ENCODE data around the gene HSF2. TPM values are rescaled to one million over a fixed set of nuclear protein-coding genes. Genes with fewer than 3 reads are reported as not detected.

The HSF2 gene
- total and polyA plus RNA-seq, 2 of the 13 experiments (the other 11 are each of a cell fraction or from before 2014, with no cell fraction given): 24.8 to 26.4 TPM

- TF ChIP-seq IRF1 (CRISPR knock-in tag; IDR thresholded peaks at IDR 0.05; ENCODE audit: low read depth) (peak; percentile 71; the same call in 1 of the 2 replicates), FOXK1 (CRISPR knock-in tag; IDR thresholded peaks at IDR 0.05; ENCODE audit: borderline replicate concordance, low read depth) (peak; percentile 97), ZBTB8A (CRISPR knock-in tag; IDR thresholded peaks at IDR 0.05; ENCODE audit: borderline replicate concordance, low read depth) (no peak), POGK (CRISPR knock-in tag; conservative IDR thresholded peaks at IDR 0.05) (0 out of 2 replicates have a peak, but pooled peaks have one; percentile 38), SMAD9 (CRISPR knock-in tag; IDR thresholded peaks at IDR 0.05) (0 out of 2 replicates have a peak, but pooled peaks have one; percentile 50), BORCS8-MEF2B (CRISPR knock-in tag; IDR thresholded peaks at IDR 0.05) (peak; percentile 81), MIER3 (CRISPR knock-in tag; IDR thresholded peaks at IDR 0.05; ENCODE audit: borderline replicate concordance) (peak; percentile 70; the same call in 1 of the 2 replicates), ZNF503 (CRISPR knock-in tag; IDR thresholded peaks at IDR 0.05) (peak; percentile 68), PLSCR1 (CRISPR knock-in tag; IDR thresholded peaks at IDR 0.05; ENCODE audit: borderline replicate concordance) (no peak), HNRNPUL1 (IDR thresholded peaks at IDR 0.05; ENCODE audit: low read depth, low read length) (no peak), NPAS2 (CRISPR knock-in tag; IDR thresholded peaks at IDR 0.05; ENCODE audit: borderline replicate concordance) (no peak), RARA (CRISPR knock-in tag; IDR thresholded peaks at IDR 0.05) (0 out of 2 replicates have a peak, but pooled peaks have one; percentile 9), ZNF292 (CRISPR knock-in tag; IDR thresholded peaks at IDR 0.05; ENCODE audit: borderline replicate concordance, low read depth) (peak; percentile 77; the same call in 1 of the 2 replicates), ZNF652 (CRISPR knock-in tag; IDR thresholded peaks at IDR 0.05; ENCODE audit: borderline replicate concordance, low read depth) (no peak), GLI4 (CRISPR knock-in tag; IDR thresholded peaks at IDR 0.05; ENCODE audit: borderline replicate concordance) (peak; percentile 63; the same call in 1 of the 2 replicates), FOSL2 (CRISPR knock-in tag; IDR thresholded peaks at IDR 0.05) (no peak), HES4 (CRISPR knock-in tag; IDR thresholded peaks at IDR 0.05; ENCODE audit: borderline replicate concordance) (no peak; the same call in 1 of the 2 replicates), SMARCC2 (IDR thresholded peaks at IDR 0.05) (no peak), ZFP62 (CRISPR knock-in tag; IDR thresholded peaks at IDR 0.05) (no peak), HNRNPL (IDR thresholded peaks at IDR 0.05; ENCODE audit: low read depth, low read length) (0 out of 2 replicates have a peak, but pooled peaks have one; percentile 36), SNAPC5 (CRISPR knock-in tag; IDR thresholded peaks at IDR 0.05; ENCODE audit: borderline replicate concordance) (0 out of 2 replicates have a peak, but pooled peaks have one; percentile 23), NFRKB (IDR thresholded peaks at IDR 0.05) (no peak), SETDB1 (CRISPR knock-in tag; IDR thresholded peaks at IDR 0.05; ENCODE audit: borderline replicate concordance) (no peak), NFE2L2 (IDR thresholded peaks at IDR 0.05; ENCODE audit: low read length) (no peak)
Measured at GRCh38 chr6:122471107-122472021, 71.9 kb downstream of the HSF2 start, which contains the start of gene SERINC1 (continued).
